Adrenal gland (tissue), 5 donors: ENCODE results near the gene EVI5L.

Source experiments
- CTCF ChIP-seq, 6 experiments: fragments of 450-650 bp in 4 of 6; fragments of 200-600 bp in 2 of 6; sonication (generic) in 1 of 6; IDR thresholded peaks; 1 replicate in 5 of 6; 2 replicates in 1 of 6; pipeline versions ENCODE4 v1.5.1 to v1.8.0; 2016 to 2021; ENCODE audit warnings: antibody characterized with exemption in 6 of 6, mild to moderate bottlenecking in 2 of 6, moderate library complexity in 1 of 6
- POLR2A ChIP-seq, 2 donors: fragments of 450-650 bp; IDR thresholded peaks; one replicate each; pipeline ENCODE4 v1.6.1; 2017; ENCODE audit warnings: antibody characterized with exemption in 2 of 2, mild to moderate bottlenecking in 2 of 2, moderate library complexity in 1 of 2
- donor health status: DM: no; HTN: no; CAD: no.

- no peak for TF ChIP-seq CTCF (IDR thresholded peaks at IDR 0.05)
- no peak for TF ChIP-seq POLR2A (IDR thresholded peaks at IDR 0.05)
These were observed 71.3 kb downstream of the EVI5L start for GRCh38 chr19:7901337-7901736.
